Stimulated activated naive CD8-positive, alpha-beta T cell treated with anti-CD3 and anti-CD28 coated beads, Interleukin-15, amount 100 ng/mL, for 72 hours (primary cell): Measurements from ENCODE around the gene ST3GAL4.
A peak's percentile ranks its signal among the peaks of the same experiment; 100 is the strongest.
"Not testable (repeated sequence)": the region's sequence is repeated elsewhere in the genome, so short reads cannot be mapped to it uniquely, and the experiment has no call there.

Experiments
- ATAC-seq: fragments of 150-1000 bp; cut with Tn5 transposase; 2 replicates; pipeline ENCODE4 v1.10.0; 2021; ENCODE audit warnings: mild to moderate bottlenecking, moderate library complexity
- DNase-seq, 2 donors: peaks; one replicate each; pipeline ENCODE4 v3.0.0; 2021 to 2022
- H3K27ac Mint-ChIP-seq, 2 donors: one replicate each; pipeline ENCODE4 v1.8.0; 2022; ENCODE audit warnings: mild to moderate bottlenecking in 2 of 2, mixed read lengths in 2 of 2, moderate library complexity in 2 of 2
- H3K27me3 Mint-ChIP-seq: one replicate; pipeline ENCODE4 v1.8.0; 2022; ENCODE audit warnings: mixed read lengths
- H3K4me1 Mint-ChIP-seq: one replicate; pipeline ENCODE4 v1.8.0; 2022; ENCODE audit warnings: mild to moderate bottlenecking, mixed read lengths
- H3K4me3 Mint-ChIP-seq, 2 donors: one replicate each; pipeline ENCODE4 v1.8.0; 2022; ENCODE audit warnings: mild to moderate bottlenecking in 2 of 2, mixed read lengths in 2 of 2, moderate library complexity in 1 of 2
- H3K9me3 Mint-ChIP-seq, 2 donors: one replicate each; pipeline ENCODE4 v1.8.0; 2022; ENCODE audit warnings: mixed read lengths in 2 of 2

Gene ST3GAL4, protein sequence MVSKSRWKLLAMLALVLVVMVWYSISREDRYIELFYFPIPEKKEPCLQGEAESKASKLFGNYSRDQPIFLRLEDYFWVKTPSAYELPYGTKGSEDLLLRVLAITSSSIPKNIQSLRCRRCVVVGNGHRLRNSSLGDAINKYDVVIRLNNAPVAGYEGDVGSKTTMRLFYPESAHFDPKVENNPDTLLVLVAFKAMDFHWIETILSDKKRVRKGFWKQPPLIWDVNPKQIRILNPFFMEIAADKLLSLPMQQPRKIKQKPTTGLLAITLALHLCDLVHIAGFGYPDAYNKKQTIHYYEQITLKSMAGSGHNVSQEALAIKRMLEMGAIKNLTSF

DNA sequence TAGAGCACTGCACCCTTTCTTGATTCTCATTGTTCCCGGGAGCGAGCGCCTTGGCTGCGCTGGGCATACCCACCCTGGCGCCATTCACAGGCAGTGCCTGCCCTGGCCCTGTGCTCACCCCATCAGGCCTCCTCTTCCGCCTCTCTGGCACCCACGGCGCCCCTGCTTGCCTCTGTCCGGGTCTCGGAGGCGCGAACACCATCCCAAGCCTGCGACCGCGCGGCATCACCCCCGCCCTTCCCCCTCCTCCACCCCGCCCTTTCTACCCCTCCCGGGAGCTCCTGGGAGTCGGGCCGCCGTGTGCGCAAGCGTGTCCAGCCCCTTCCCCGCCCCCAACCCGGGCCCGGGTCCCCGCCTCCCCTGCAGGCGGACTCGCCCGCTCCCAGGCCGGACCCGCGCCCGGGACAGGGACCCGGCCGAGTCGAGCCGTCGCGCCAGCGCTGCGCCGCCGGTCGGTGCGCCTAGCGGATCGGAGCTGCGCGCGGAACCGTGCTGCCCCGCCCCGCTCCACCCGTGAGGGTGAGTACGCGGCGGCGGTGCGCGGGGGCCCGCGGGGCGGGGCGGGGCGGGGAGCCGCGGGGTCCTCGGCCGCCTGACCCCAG, at the start of gene ST3GAL4:
Gene ST3GAL4 (plus strand): TSS at position 363 of the 602 bp plus-strand sequence. CDS start 50,470 bp downstream, outside the sequence.
- ATAC-seq: peak; percentile 75
- no peaks in the 10 kb centered on the region for H3K9me3 Mint-ChIP-seq
- peak within 1 kb of the TSS; percentile 59 to 96 for H3K27ac Mint-ChIP-seq
- H3K27me3 Mint-ChIP-seq: no peaks in the 10 kb centered on the region
- H3K4me3 Mint-ChIP-seq: peak within 1 kb of the TSS; percentile 91 to 92
- peaks cover 51% of the 10 kb centered on the region for H3K4me1 Mint-ChIP-seq
- peak; percentile 59 to 67 for DNase-seq

DNA sequence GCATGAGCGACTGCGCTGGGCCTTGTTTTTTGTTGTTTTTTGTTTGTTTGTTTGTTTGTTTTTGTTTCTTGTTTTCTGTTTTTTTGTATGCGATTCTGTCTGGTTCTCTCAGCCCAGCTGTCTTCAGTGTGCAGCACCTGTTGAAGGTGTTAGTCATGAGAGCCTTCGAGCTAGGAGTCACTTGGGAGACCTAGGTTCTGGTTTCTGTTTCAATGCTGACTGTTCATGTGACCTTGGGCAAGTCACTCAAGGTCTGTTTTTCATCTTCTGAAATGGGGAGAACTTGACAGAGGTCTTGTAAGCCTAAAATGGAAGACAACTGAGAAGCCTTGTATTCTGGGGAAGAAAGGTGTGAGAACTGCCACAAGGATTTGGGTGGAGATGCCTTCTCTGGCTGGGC, 49.8 kb upstream of the ST3GAL4 start:
- DNase-seq: peak; percentile 15 to 41
- H3K27me3 Mint-ChIP-seq: no peaks in the 10 kb centered on the region
- peak overlapping the region; percentile 72 to 77 for H3K4me3 Mint-ChIP-seq
- H3K4me1 Mint-ChIP-seq: peaks cover 43% of the 10 kb centered on the region
- peak; percentile 60 for ATAC-seq
- H3K27ac Mint-ChIP-seq: peak overlapping the region; percentile 52 to 86
- no peaks in the 10 kb centered on the region for H3K9me3 Mint-ChIP-seq

DNA sequence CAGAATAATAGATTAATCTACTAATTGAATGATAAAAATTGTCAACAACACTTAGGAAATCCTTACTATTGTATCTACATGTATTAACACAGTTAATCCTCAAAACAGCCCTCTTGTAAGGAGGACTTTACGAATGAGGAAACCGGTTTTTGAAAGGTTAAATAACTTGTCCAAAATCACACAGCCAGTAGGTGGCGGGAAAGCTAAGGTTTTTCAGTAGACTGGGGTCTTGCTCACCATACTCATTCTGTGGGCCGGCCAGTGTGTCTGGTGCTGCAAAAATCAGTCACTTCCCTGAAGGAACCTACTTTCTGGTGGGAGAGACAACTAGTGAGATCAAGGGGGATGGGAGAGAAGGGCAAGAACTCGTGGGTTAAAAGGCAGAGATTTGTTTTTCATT, 47.8 kb upstream of the ST3GAL4 start:
- H3K27ac Mint-ChIP-seq: no peak overlapping the region
- peaks cover 39% of the 10 kb centered on the region for H3K4me1 Mint-ChIP-seq
- H3K27me3 Mint-ChIP-seq: no peaks in the 10 kb centered on the region
- DNase-seq (peak in 1 of 2 donors; percentile 6), ATAC-seq (no peak)
- H3K9me3 Mint-ChIP-seq: no peaks in the 10 kb centered on the region
- H3K4me3 Mint-ChIP-seq: no peak overlapping the region

DNA sequence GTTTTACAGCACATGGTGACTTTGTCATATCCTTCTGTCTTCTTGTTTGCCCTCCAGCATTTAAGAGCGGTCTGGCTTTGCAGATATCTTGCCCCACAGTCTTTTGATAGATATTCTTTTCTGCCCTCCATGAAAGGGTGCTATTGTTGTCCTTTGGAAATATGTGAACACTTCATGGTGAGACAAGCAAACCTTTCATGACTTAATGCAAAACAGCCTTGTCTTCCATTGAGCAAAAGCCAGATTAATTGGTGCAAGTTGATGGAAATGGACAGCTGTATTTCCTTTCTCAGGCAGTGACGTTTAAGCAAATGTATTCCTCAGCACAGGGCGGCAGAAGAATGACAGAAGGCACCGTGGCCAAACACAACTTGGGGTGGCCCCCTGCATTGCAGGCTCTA, 47.2 kb upstream of the ST3GAL4 start:
- H3K9me3 Mint-ChIP-seq: no peaks in the 10 kb centered on the region
- H3K27me3 Mint-ChIP-seq: no peaks in the 10 kb centered on the region
- H3K4me1 Mint-ChIP-seq: peaks cover 33% of the 10 kb centered on the region
- H3K27ac Mint-ChIP-seq: no peak overlapping the region
- ATAC-seq (no peak), DNase-seq (no peak)
- H3K4me3 Mint-ChIP-seq: no peak overlapping the region

DNA sequence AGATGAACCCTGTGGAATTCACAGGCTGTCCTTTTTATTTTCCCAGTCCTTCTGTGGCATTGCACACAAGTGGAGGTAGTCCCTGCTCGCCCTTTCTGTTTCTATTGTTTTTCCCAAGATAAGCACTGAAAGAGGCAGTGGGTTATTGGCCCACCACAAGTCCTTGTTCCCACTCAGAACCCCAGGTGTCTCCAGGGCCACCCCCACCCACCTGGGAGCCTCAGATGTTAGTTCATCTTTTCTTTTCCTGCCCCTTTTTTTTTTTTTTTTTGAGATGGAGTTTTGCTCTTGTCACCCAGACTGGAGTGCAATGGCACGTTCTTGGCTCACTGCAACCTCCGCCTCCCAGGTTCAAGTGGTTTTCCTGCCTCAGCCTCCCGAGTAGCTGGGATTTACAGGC, 46.7 kb upstream of the ST3GAL4 start:
- H3K9me3 Mint-ChIP-seq, H3K4me3 Mint-ChIP-seq, H3K27ac Mint-ChIP-seq, ATAC-seq, DNase-seq, H3K27me3 Mint-ChIP-seq: not testable (repeated sequence)
- peaks cover 33% of the 10 kb centered on the region for H3K4me1 Mint-ChIP-seq

DNA sequence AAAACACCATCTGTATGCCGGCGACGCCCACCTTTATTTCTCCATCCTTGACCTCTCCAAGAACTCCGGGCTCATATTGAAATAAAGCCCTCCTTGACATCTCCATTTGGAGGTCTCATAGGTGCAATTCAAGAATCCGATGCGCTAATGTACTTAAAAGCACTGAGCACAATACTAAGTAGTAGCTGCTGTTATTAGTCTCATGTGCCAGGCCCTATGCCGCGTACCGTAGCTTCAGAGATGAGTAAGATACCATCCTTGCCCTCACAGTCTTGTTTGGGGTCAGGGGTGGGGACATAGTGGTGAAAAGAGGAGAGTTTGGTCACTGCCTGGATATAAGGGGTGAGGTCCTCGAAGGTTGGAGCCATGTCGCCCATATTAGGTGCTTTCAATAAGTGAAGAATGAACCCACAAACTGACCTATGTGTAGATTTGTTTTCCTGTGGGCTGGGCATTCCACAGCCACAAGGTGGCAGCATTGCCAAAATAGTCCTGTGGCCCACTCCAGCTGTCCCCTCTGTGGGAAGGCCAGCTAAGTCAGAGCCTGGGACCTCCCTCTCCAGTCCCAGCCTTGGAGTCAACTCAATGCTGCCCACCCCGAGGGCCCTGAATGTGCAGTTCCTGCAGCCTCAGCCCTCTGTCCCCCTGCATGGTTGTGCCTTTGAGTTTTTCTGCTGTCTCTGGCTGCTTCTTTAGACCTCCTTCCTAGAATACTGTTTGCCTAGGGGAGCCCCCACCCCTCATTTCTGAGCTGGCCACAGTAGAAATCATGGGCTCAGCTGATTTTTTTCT, 45.1 kb upstream of the ST3GAL4 start:
- DNase-seq: peak; percentile 54 to 57
- Mint-ChIP-seq H3K9me3 (no peaks in the 10 kb centered on the region), H3K27ac (no peak overlapping the region), H3K4me1 (peaks cover 24% of the 10 kb centered on the region), H3K4me3 (no peak overlapping the region), H3K27me3 (no peaks in the 10 kb centered on the region)
- peak; percentile 80 for ATAC-seq

DNA sequence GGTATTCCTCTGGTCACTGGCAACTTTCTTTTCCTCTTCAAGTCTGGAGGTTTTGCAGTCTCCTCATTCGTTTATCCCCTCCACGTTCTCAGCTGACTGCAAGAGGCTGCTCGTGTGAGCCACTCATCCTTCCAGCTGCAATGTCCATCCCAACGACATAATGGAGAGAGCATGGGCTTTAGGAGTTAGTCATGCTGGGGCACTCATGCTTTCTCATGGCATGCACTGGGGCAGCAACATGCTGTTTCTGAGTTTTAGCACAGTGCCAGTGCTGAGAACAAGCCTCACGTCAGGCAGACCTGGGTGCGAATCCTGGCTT, 44.5 kb upstream of the ST3GAL4 start:
- Mint-ChIP-seq H3K4me1 (peaks cover 19% of the 10 kb centered on the region), H3K9me3 (peaks cover 0 to under 1% of the 10 kb centered on the region in 2 donors), H3K27ac (no peak overlapping the region), H3K27me3 (no peaks in the 10 kb centered on the region), H3K4me3 (no peak overlapping the region)
- ATAC-seq: no peak
- DNase-seq: no peak

DNA sequence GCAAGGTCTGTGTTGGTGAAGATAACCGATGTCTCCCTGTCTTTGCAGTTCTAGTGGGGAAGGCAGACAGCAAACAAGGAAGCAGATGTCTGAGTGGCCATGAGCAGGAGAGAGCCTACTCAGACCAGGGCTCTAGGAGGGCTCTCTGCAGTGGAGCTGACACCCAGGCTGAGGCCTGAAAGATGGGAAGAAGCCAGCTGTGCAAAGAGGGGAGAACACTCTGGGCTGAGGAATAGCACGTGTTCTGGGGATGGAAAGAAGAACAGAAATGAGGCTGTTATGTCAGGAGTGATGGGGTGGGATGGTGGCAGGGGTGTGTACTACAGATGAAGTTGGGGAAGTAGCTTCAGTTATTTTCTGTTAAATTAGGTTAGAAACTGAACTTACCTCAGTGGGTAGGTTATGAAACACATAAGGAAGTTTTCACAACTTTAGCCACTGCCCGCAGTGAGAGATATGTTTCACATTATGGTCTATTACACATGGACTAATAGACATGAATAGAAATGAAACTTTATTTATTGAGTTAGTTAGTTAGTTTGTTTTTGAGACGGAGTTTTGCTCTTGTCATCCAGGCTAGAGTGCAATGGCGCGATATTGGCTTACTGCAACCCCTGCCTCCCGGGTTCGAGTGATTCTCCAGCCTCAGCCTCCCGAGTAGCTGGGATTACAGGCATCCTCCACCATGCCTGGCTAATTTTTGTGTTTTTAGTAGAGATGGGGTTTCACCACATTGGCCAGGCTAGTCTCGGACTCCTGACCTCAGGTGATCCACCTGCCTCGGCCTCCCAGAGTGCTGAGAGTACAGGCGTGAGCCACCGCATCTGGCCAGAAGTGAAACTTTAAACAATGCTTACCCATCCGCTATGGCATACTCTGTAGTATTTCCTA, 43.8 kb upstream of the ST3GAL4 start:
- DNase-seq (no peak), ATAC-seq (no peak)
- Mint-ChIP-seq H3K9me3 (peaks cover 0 to 6% of the 10 kb centered on the region in 2 donors), H3K4me1 (peaks cover 19% of the 10 kb centered on the region), H3K27ac (peak overlapping the region in 1 of 2 donors; percentile 70), H3K4me3 (no peak overlapping the region), H3K27me3 (no peaks in the 10 kb centered on the region)

DNA sequence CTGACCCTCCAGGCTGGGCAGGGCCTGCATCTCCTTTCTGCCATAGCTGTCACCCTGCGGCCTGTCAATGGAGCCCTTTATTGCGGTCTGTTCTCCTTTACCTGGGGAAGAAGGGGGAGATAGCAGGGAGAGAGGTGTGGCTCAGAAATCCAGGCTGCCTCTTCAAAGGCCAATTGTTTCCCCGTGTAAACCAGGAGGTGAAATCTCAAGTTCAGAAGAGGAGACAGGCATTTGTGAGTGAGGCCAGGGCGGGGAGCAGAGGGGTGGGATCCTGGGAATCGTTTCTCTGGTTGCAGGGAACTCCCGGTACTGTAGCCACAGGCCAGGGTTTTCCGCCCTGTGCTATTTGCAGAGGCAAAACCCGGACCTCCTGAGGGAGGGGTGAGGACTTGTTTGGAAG, 42.5 kb upstream of the ST3GAL4 start:
- Mint-ChIP-seq H3K9me3 (peaks cover 0 to 6% of the 10 kb centered on the region in 2 donors), H3K27ac (no peak overlapping the region), H3K4me3 (no peak overlapping the region), H3K4me1 (peaks cover 19% of the 10 kb centered on the region), H3K27me3 (no peaks in the 10 kb centered on the region)
- no peak for DNase-seq
- no peak for ATAC-seq

DNA sequence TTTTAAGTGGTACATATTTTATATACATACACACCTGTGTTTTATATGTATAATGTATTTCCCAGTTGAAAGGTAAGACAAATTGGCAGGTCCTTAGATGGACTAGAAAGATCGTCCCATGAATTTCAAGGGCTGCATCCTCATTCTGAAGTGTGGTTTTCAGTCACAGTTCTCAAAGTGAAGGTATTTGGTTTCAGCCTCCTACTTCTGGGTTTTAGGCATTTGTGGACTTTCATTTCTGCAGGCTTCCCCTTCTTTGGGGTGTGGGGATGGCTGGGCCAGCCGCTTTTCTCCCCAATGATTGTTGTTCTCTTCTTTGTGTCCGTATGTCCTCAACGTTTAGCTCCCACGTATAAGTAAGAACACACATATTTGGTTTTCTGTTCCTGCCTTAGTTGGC, 41.7 kb upstream of the ST3GAL4 start:
- no peak overlapping the region for H3K4me3 Mint-ChIP-seq

DNA sequence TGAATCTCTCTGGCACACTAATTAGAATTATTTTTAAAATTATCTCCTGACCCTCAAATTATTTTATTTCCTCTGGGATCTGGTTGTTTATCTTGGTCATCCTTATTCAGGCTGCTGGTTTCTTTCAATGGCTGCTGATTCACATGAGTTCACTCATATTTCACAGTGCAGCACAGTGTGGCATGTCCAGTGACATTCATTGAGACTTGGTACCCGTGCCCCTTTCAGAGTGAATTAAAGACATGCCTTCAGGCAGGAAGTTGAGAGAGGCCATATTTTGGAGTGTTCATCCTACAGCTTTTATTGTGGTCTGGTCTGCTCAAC, 38.1 kb upstream of the ST3GAL4 start:
- Mint-ChIP-seq H3K9me3 (peaks cover 0 to 6% of the 10 kb centered on the region in 2 donors), H3K4me1 (peaks cover 46% of the 10 kb centered on the region), H3K27ac (peak overlapping the region; percentile 86), H3K27me3 (no peaks in the 10 kb centered on the region), H3K4me3 (peak overlapping the region; percentile 66 to 89)
- ATAC-seq: no peak
- DNase-seq: no peak

More for the DNA sequence above, 41.7 kb upstream of the ST3GAL4 start:
- H3K4me1 Mint-ChIP-seq: peaks cover 26% of the 10 kb centered on the region
- ATAC-seq: no peak
- H3K27ac Mint-ChIP-seq: no peak overlapping the region
- H3K27me3 Mint-ChIP-seq: no peaks in the 10 kb centered on the region
- peaks cover 0 to 6% of the 10 kb centered on the region in 2 donors for H3K9me3 Mint-ChIP-seq
- no peak for DNase-seq

DNA sequence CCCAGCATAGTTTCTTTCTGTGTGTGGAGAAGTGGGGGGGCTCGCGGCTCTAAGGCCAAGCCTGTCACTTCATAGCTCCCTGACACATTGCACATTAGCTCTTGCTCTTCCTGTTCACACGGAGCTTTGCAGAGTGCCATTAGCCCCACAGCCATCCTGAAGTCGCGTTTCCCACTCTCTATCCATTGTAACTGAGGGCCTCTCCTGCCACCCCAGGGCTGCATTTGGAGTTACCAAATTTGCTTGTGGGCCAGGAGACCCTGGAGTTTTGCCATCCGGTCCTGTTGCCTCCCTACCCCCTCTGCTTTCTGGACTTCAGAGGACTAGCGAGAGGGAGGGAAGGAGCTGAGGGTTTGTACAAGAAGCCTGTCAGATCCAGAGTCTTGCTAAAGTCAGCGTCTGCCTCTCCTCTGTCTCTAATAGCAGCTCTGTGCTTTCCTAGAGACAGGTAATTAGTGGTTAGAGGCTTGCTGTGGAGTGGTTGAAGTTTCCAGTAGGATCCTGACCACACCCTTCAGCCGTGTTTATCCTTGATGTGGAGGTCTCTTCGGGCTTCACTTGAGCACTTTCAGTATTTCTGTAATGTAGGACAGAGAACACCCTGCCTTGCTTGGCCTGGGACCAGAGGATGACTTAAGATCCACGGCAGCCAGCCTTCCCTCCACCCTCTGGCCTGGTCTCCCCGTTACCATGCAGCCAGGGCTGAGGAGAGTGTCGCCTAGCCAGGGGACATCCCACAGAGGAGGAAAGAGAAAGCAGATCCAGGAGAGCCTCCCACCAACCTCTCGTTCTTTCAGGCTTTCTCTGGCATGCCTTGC, 37.5 kb upstream of the ST3GAL4 start:
- peak overlapping the region; percentile 66 to 89 for H3K4me3 Mint-ChIP-seq
- H3K9me3 Mint-ChIP-seq: peaks cover 0 to 6% of the 10 kb centered on the region in 2 donors
- peaks cover 46% of the 10 kb centered on the region for H3K4me1 Mint-ChIP-seq
- DNase-seq (peak; percentile 16 to 47), ATAC-seq (peak; percentile 83)
- peak overlapping the region; percentile 86 for H3K27ac Mint-ChIP-seq
- H3K27me3 Mint-ChIP-seq: no peaks in the 10 kb centered on the region

DNA sequence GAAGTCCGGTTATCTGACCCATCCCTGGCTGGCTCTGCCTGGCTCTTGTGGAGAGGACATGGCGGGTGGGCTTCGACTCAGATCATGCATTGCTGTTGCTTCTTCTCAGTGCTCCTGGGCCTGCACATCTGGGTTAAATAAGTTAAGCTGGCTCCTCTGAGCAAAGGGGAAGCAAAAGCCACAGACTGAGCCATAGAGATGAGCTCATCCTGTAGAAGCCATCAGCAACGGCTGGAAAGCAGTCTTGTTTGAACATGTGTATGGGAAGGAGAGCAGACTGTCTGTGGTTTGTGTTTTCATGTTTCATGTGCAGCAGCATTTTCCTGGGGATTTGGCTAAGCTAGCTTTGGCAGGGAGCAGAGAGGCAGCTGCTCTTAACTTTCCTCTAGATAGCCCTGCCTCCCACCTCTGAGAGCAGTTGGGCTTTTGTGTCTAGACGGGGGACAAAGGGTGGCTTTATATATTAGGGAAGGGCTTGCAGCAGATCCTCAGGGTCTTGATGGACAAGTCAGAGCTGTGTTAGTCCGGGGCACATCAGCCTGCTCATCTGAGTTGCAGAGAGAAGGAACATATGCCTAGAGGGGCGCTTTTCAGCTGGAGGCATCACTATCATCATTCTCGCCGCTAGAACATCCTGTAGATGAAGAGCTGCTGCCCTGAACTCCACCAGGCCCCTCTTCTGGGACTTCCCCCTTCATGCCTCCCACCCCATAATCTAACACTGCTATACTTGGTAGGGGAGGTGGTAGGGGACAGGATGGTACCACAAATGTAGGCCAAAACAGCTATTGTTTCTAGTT, 36.7 kb upstream of the ST3GAL4 start:
- Mint-ChIP-seq H3K27me3 (no peaks in the 10 kb centered on the region), H3K9me3 (peaks cover 0 to 6% of the 10 kb centered on the region in 2 donors), H3K4me3 (peak overlapping the region; percentile 66 to 89), H3K27ac (peak overlapping the region; percentile 86), H3K4me1 (peaks cover 46% of the 10 kb centered on the region)
- peak; percentile 22 to 34 for DNase-seq
- ATAC-seq: peak; percentile 83

DNA sequence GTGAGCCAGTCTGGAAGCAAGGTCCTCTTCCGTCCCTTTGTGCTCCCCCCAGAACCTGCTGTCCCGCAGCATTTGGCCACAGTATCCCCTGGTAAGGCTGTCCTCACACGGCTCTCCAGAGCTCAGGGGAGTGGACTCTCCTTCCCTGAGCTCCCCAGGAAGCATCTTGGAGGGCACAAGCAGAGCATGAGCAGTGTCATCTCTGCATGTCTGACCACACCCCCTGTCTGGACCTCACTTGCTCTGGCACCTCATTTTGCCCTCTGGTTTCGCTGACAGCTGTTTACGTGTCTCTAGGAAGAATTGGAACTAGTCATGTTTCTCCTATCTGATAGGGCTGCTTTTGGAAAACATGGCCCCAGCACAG, 36.1 kb upstream of the ST3GAL4 start:
- Mint-ChIP-seq H3K4me3 (peak overlapping the region in 1 of 2 donors; percentile 89), H3K4me1 (peaks cover 46% of the 10 kb centered on the region), H3K27ac (peak overlapping the region; percentile 42 to 86), H3K9me3 (peaks cover 0 to 6% of the 10 kb centered on the region in 2 donors), H3K27me3 (no peaks in the 10 kb centered on the region)
- DNase-seq (no peak), ATAC-seq (no peak)
